HEK293 (cell line): Measurements from ENCODE around the gene SCN4B.

Experiments used
- CTCF ChIA-PET: fragments of 350-600 bp; formaldehyde crosslinking; extraction: SDS; loops from one replicate; lab custom pipeline; 2021; ENCODE audit warnings: antibody characterized with exemption; lab: Yijun Ruan, JAX
- POLR2A ChIA-PET: fragments of 300-600 bp; formaldehyde crosslinking; extraction: SDS; loops from one replicate; lab custom pipeline; 2020; ENCODE audit warnings: antibody characterized with exemption, inconsistent platforms; lab: Yijun Ruan, JAX
- H3K27ac ChIP-seq: fragments of 200-500 bp; sonication (Bioruptor generic); 2 replicates; pipeline ENCODE4 v1.5.1; 2014; ENCODE audit warnings: low read depth, low read length, control low read depth, inconsistent platforms; ENCODE audit errors: extremely low read depth
- H3K36me3 ChIP-seq, 2 experiments: fragments of 200-500 bp in 1 of 2; sonication (Bioruptor generic) in 1 of 2; 1 replicate in 1 of 2; 2 replicates in 1 of 2; pipeline ENCODE4 v1.5.1; 2014 to 2017; ENCODE audit warnings: inconsistent platforms in 2 of 2, low read length in 2 of 2; ENCODE audit not compliant: control insufficient read depth in 2 of 2, insufficient read depth in 1 of 2
- H3K4me1 ChIP-seq: fragments of 200-500 bp; sonication (Bioruptor generic); 2 replicates; pipeline ENCODE4 v1.5.1; 2014; ENCODE audit warnings: mild to moderate bottlenecking, low read length, inconsistent platforms; ENCODE audit not compliant: control insufficient read depth, insufficient read depth
- H3K4me3 ChIP-seq: 2 replicates; pipeline ENCODE4 v1.5.1; 2011; ENCODE audit warnings: low read depth, mild to moderate bottlenecking, control low read depth, low read length, moderate library complexity
- H3K9me3 ChIP-seq: fragments of 200-500 bp; sonication (Bioruptor generic); 2 replicates; pipeline ENCODE4 v1.5.1; 2014; ENCODE audit warnings: low read depth, low read length, inconsistent platforms; ENCODE audit not compliant: control insufficient read depth, insufficient read depth
- EGR2 ChIP-seq: fragments of 450-650 bp; formaldehyde crosslinking; IDR thresholded peaks from 2 replicates; pipeline ENCODE4 v1.5.1; 2016; ENCODE audit warnings: low read depth, missing biosample characterization, missing genetic modification characterization
- HOXD13 ChIP-seq: sonication (generic); formaldehyde crosslinking; IDR thresholded peaks from 2 replicates; pipeline ENCODE4 v1.8.0; 2022; ENCODE audit warnings: missing genetic modification reagents, borderline replicate concordance
- MYNN ChIP-seq: fragments of 450-650 bp; formaldehyde crosslinking; IDR thresholded peaks from 2 replicates; pipeline ENCODE4 v1.5.1; 2016; ENCODE audit warnings: missing biosample characterization, missing genetic modification characterization, borderline replicate concordance
- REPIN1 ChIP-seq: fragments of 450-650 bp; formaldehyde crosslinking; IDR thresholded peaks from 2 replicates; pipeline ENCODE4 v1.5.1; 2017; ENCODE audit warnings: missing biosample characterization, missing genetic modification characterization, low read depth
- ZBTB17 ChIP-seq: fragments of 450-650 bp; formaldehyde crosslinking; IDR thresholded peaks from 2 replicates; pipeline ENCODE4 v1.5.1; 2016; ENCODE audit warnings: missing biosample characterization, missing genetic modification characterization
- ZFHX2 ChIP-seq: fragments of 450-650 bp; formaldehyde crosslinking; conservative IDR thresholded peaks from 2 replicates; pipeline ENCODE4 v1.5.1; 2016; ENCODE audit warnings: missing biosample characterization, missing genetic modification characterization
- ZNF132 ChIP-seq: fragments of 450-650 bp; formaldehyde crosslinking; IDR thresholded peaks from 2 replicates; pipeline ENCODE4 v1.5.1; 2017; ENCODE audit warnings: missing biosample characterization, missing genetic modification characterization, borderline replicate concordance
- ZNF2 ChIP-seq: fragments of 450-650 bp; formaldehyde crosslinking; IDR thresholded peaks from 2 replicates; pipeline ENCODE4 v1.5.1; 2016; ENCODE audit warnings: missing biosample characterization, missing genetic modification characterization
- ZNF302 ChIP-seq: fragments of 450-650 bp; formaldehyde crosslinking; IDR thresholded peaks from 2 replicates; pipeline ENCODE4 v1.5.1; 2016; ENCODE audit warnings: missing biosample characterization, missing genetic modification characterization, low read depth
- ZNF350 ChIP-seq: fragments of 450-650 bp; formaldehyde crosslinking; IDR thresholded peaks from 2 replicates; pipeline ENCODE4 v1.5.0; 2017; ENCODE audit warnings: missing biosample characterization, mild to moderate bottlenecking, missing genetic modification characterization
- ZNF354C ChIP-seq: fragments of 450-650 bp; formaldehyde crosslinking; IDR thresholded peaks from 2 replicates; pipeline ENCODE4 v1.5.1; 2016; ENCODE audit warnings: missing biosample characterization, missing genetic modification characterization, low read depth, borderline replicate concordance
- ZNF433 ChIP-seq: fragments of 450-650 bp; formaldehyde crosslinking; IDR thresholded peaks from 2 replicates; pipeline ENCODE4 v1.5.1; 2016; ENCODE audit warnings: missing biosample characterization, missing genetic modification characterization, low read depth
- ZNF621 ChIP-seq: fragments of 450-650 bp; formaldehyde crosslinking; IDR thresholded peaks from 2 replicates; pipeline ENCODE4 v1.5.1; 2017; ENCODE audit warnings: missing biosample characterization, missing genetic modification characterization
- TF ChIP-seq, protein P1 (sequence below): fragments of 450-650 bp; formaldehyde crosslinking; IDR thresholded peaks from 2 replicates; pipeline ENCODE4 v1.5.1; 2016; ENCODE audit warnings: missing biosample characterization, missing genetic modification characterization
- TF ChIP-seq, protein P2 (sequence below): fragments of 450-650 bp; formaldehyde crosslinking; IDR thresholded peaks from 2 replicates; pipeline ENCODE4 v1.5.1; 2017; ENCODE audit warnings: missing biosample characterization, missing genetic modification characterization
- TF ChIP-seq, protein P3 (sequence below): fragments of 450-650 bp; IDR thresholded peaks from 2 replicates; pipeline ENCODE4 v1.5.1; 2018; ENCODE audit warnings: missing biosample characterization, mild to moderate bottlenecking, missing genetic modification characterization
- TF ChIP-seq, protein P4 (sequence below): fragments of 450-650 bp; formaldehyde crosslinking; IDR thresholded peaks from 2 replicates; pipeline ENCODE4 v1.5.1; 2016; ENCODE audit warnings: missing biosample characterization, missing genetic modification characterization
- TF ChIP-seq, protein P5 (sequence below): fragments of 450-650 bp; formaldehyde crosslinking; IDR thresholded peaks from 2 replicates; pipeline ENCODE4 v1.5.1; 2016; ENCODE audit warnings: missing biosample characterization, missing genetic modification characterization
- TF ChIP-seq, protein P6 (sequence below): fragments of 450-650 bp; formaldehyde crosslinking; optimal IDR thresholded peaks from 2 replicates; pipeline ENCODE3; 2016; ENCODE audit warnings: missing biosample characterization, mild to moderate bottlenecking, missing genetic modification characterization

Gene SCN4B

DNA sequence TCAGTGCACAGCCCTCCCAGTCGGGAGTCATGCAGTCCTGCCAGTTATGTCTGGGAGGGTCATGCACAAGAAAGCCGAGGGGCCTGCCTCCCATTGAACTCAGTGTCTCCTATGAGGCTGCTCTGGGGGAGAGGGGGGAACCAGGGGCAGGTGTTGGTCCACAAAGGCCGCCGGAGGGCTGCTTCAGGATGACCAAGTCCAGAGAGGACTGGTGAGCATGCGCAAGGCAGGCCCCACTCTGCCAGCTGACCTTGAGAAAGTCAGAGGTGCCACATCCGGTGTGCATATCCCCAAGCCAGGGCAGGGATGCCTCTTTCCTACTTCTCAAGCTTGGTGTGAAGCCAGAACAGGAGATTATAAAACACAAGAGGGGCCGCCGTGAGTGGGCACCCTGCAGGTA lies 4.4 kb downstream of the SCN4B start:
- POLR2A ChIA-PET, result interaction anchor here (0.6 kb wide), 1 partner anchor 31 kb away, joined by 5 read pairs; no protein-coding TSS in a partner anchor
- Histone ChIP-seq H3K9me3 (no peaks in the 10 kb centered on the region), H3K27ac (no peak overlapping the region), H3K36me3 (no peaks in the 10 kb centered on the region), H3K4me1 (no peaks in the 10 kb centered on the region), H3K4me3 (no peak overlapping the region)
- TF ChIP-seq ZNF302 (tag by site-specific recombination) (no peak), MYNN (no peak), REPIN1 (tag by site-specific recombination) (no peak), ZNF621 (tag by site-specific recombination) (no peak), ZNF433 (tag by site-specific recombination) (no peak), HOXD13 (CRISPR knock-in tag) (no peak), ZNF354C (tag by site-specific recombination) (no peak), ZNF132 (no peak), ZNF2 (no peak), ZNF350 (tag by site-specific recombination) (no peak)
- TF ChIP-seq, protein P1, sequence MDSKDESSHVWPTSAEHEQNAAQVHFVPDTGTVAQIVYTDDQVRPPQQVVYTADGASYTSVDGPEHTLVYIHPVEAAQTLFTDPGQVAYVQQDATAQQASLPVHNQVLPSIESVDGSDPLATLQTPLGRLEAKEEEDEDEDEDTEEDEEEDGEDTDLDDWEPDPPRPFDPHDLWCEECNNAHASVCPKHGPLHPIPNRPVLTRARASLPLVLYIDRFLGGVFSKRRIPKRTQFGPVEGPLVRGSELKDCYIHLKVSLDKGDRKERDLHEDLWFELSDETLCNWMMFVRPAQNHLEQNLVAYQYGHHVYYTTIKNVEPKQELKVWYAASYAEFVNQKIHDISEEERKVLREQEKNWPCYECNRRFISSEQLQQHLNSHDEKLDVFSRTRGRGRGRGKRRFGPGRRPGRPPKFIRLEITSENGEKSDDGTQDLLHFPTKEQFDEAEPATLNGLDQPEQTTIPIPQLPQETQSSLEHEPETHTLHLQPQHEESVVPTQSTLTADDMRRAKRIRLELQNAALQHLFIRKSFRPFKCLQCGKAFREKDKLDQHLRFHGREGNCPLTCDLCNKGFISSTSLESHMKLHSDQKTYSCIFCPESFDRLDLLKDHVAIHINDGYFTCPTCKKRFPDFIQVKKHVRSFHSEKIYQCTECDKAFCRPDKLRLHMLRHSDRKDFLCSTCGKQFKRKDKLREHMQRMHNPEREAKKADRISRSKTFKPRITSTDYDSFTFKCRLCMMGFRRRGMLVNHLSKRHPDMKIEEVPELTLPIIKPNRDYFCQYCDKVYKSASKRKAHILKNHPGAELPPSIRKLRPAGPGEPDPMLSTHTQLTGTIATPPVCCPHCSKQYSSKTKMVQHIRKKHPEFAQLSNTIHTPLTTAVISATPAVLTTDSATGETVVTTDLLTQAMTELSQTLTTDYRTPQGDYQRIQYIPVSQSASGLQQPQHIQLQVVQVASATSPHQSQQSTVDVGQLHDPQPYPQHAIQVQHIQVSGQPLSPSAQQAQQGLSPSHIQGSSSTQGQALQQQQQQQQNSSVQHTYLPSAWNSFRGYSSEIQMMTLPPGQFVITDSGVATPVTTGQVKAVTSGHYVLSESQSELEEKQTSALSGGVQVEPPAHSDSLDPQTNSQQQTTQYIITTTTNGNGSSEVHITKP (tag by site-specific recombination), result no peak
- TF ChIP-seq, protein P2, sequence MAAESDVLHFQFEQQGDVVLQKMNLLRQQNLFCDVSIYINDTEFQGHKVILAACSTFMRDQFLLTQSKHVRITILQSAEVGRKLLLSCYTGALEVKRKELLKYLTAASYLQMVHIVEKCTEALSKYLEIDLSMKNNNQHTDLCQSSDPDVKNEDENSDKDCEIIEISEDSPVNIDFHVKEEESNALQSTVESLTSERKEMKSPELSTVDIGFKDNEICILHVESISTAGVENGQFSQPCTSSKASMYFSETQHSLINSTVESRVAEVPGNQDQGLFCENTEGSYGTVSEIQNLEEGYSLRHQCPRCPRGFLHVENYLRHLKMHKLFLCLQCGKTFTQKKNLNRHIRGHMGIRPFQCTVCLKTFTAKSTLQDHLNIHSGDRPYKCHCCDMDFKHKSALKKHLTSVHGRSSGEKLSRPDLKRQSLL (tag by site-specific recombination), result no peak
- TF ChIP-seq, protein P3, sequence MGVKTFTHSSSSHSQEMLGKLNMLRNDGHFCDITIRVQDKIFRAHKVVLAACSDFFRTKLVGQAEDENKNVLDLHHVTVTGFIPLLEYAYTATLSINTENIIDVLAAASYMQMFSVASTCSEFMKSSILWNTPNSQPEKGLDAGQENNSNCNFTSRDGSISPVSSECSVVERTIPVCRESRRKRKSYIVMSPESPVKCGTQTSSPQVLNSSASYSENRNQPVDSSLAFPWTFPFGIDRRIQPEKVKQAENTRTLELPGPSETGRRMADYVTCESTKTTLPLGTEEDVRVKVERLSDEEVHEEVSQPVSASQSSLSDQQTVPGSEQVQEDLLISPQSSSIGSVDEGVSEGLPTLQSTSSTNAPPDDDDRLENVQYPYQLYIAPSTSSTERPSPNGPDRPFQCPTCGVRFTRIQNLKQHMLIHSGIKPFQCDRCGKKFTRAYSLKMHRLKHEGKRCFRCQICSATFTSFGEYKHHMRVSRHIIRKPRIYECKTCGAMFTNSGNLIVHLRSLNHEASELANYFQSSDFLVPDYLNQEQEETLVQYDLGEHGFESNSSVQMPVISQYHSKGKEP (tag by site-specific recombination), result no peak
- TF ChIP-seq, protein P4, sequence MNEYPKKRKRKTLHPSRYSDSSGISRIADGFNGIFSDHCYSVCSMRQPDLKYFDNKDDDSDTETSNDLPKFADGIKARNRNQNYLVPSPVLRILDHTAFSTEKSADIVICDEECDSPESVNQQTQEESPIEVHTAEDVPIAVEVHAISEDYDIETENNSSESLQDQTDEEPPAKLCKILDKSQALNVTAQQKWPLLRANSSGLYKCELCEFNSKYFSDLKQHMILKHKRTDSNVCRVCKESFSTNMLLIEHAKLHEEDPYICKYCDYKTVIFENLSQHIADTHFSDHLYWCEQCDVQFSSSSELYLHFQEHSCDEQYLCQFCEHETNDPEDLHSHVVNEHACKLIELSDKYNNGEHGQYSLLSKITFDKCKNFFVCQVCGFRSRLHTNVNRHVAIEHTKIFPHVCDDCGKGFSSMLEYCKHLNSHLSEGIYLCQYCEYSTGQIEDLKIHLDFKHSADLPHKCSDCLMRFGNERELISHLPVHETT, result no peak
- TF ChIP-seq, protein P5, sequence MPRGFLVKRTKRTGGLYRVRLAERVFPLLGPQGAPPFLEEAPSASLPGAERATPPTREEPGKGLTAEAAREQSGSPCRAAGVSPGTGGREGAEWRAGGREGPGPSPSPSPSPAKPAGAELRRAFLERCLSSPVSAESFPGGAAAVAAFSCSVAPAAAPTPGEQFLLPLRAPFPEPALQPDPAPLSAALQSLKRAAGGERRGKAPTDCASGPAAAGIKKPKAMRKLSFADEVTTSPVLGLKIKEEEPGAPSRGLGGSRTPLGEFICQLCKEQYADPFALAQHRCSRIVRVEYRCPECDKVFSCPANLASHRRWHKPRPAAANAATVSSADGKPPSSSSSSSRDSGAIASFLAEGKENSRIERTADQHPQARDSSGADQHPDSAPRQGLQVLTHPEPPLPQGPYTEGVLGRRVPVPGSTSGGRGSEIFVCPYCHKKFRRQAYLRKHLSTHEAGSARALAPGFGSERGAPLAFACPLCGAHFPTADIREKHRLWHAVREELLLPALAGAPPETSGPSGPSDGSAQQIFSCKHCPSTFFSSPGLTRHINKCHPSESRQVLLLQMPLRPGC, result no peak
- CTCF ChIA-PET, result interaction anchor here (1.0 to 8.6 kb wide), 2 partner anchors 16 to 24 kb away, joined by 3 to 128 read pairs; no protein-coding TSS in a partner anchor

DNA sequence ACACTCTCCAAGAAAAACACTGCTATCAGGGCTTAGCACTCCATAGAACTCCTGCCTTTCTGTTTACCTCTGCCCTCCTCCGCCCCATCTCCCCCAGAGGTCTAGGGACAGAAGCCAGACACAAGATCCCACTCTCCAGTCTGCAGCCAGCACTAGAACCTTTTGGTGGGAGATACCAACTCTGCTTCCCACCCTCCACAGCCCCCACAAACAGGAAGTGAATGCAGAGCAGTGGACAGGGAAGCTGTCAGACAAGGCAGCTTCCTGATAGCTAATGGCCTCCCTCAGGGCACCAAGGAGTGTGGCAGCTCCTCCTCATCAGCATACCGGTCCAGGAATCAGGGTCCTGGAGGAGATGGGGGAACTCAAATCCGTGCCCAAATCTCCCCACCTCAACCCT lies 5.1 kb downstream of the SCN4B start:
- H3K4me1 ChIP-seq, result no peaks in the 10 kb centered on the region

More for the DNA sequence above, 5.1 kb downstream of the SCN4B start:
- ChIA-PET CTCF (interaction anchor here (1.0 to 8.6 kb wide), 3 partner anchors 17 to 51 kb away, joined by 3 to 128 read pairs (median 5); no protein-coding TSS in a partner anchor), POLR2A (no interaction called here)
- Histone ChIP-seq H3K27ac (no peak overlapping the region), H3K36me3 (no peaks in the 10 kb centered on the region), H3K9me3 (no peaks in the 10 kb centered on the region), H3K4me3 (no peak overlapping the region)
- TF ChIP-seq, protein P6, sequence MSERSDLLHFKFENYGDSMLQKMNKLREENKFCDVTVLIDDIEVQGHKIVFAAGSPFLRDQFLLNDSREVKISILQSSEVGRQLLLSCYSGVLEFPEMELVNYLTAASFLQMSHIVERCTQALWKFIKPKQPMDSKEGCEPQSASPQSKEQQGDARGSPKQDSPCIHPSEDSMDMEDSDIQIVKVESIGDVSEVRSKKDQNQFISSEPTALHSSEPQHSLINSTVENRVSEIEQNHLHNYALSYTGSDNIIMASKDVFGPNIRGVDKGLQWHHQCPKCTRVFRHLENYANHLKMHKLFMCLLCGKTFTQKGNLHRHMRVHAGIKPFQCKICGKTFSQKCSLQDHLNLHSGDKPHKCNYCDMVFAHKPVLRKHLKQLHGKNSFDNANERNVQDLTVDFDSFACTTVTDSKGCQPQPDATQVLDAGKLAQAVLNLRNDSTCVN (tag by site-specific recombination), result no peak
- TF ChIP-seq, protein P1 (tag by site-specific recombination), result peak; percentile 70
- TF ChIP-seq ZFHX2 (tag by site-specific recombination) (peak; percentile 36; the same call in 1 of the 2 replicates), EGR2 (tag by site-specific recombination) (peak; percentile 49), ZBTB17 (tag by site-specific recombination) (0 out of 2 replicates have a peak, but pooled peaks have one; percentile 13)
